ENCODE data around the gene SLC26A1.

Gene SLC26A1

GRCh38 chr4:1017211-1017610, 24.0 kb upstream of the SLC26A1 start:
- H3K4me3 ChIP-seq (ENCODE audit: low read depth, low read length), result no peak overlapping the region
- DNase-seq (ENCODE audit: low read depth), result no peak

GRCh38 chr4:1015746-1016145, 22.5 kb upstream of the SLC26A1 start:
- no peak for DNase-seq (ENCODE audit: low read depth)
- no peak overlapping the region for H3K4me3 ChIP-seq (ENCODE audit: low read depth, low read length)

GRCh38 chr4:1015179-1015578, 22.0 kb upstream of the SLC26A1 start:
- DNase-seq (ENCODE audit: low read depth), result no peak
- no peak overlapping the region for H3K4me3 ChIP-seq (ENCODE audit: low read depth, low read length)

GRCh38 chr4:1014291-1015167, 21.3 kb upstream of the SLC26A1 start:
- no peak for DNase-seq (ENCODE audit: low read depth)

GRCh38 chr4:1013225-1014073, 20.2 kb upstream of the SLC26A1 start:
- no peak for DNase-seq (ENCODE audit: low read depth)
- H3K4me3 ChIP-seq (ENCODE audit: low read depth, low read length), result no peak overlapping the region

More at GRCh38 chr4:1014291-1015167, 21.3 kb upstream of the SLC26A1 start:
- no peak overlapping the region for H3K4me3 ChIP-seq (ENCODE audit: low read depth, low read length)

- no peak for DNase-seq (ENCODE audit: low read depth)
- peak overlapping the region; percentile 63 for H3K4me3 ChIP-seq (ENCODE audit: low read depth, low read length)
These were observed 19.0 kb upstream of the SLC26A1 start for GRCh38 chr4:1012034-1012739.

GRCh38 chr4:1011666-1012033, 18.4 kb upstream of the SLC26A1 start:
- H3K4me3 ChIP-seq (ENCODE audit: low read depth, low read length), result no peak overlapping the region
- DNase-seq (ENCODE audit: low read depth), result no peak

GRCh38 chr4:1011022-1011665, 17.9 kb upstream of the SLC26A1 start, which contains the start of gene FGFRL1:
TSS of gene FGFRL1 (plus strand) at chr4:1011626. CDS start at chr4:1012486, 860 bp downstream.
- H3K4me3 ChIP-seq (ENCODE audit: low read depth, low read length), result peak within 1 kb of the TSS; percentile 63
- peak; percentile 54 for DNase-seq (ENCODE audit: low read depth)

- H3K4me3 ChIP-seq (ENCODE audit: low read depth, low read length), result peak overlapping the region; percentile 43
- DNase-seq (ENCODE audit: low read depth), result peak; percentile 68
These were observed 17.3 kb upstream of the SLC26A1 start for GRCh38 chr4:1010395-1011021.

- no peak for DNase-seq (ENCODE audit: low read depth)
- peak overlapping the region; percentile 66 for H3K4me3 ChIP-seq (ENCODE audit: low read depth, low read length)
These were observed 16.6 kb upstream of the SLC26A1 start for GRCh38 chr4:1009542-1010394.

- no peak for DNase-seq (ENCODE audit: low read depth)
- H3K4me3 ChIP-seq (ENCODE audit: low read depth, low read length), result peak overlapping the region; percentile 66
These were observed 15.8 kb upstream of the SLC26A1 start for GRCh38 chr4:1008840-1009541.

GRCh38 chr4:1006856-1007255, 13.7 kb upstream of the SLC26A1 start:
- DNase-seq (ENCODE audit: low read depth), result no peak
- no peak overlapping the region for H3K4me3 ChIP-seq (ENCODE audit: low read depth, low read length)

- no peak overlapping the region for H3K4me3 ChIP-seq (ENCODE audit: low read depth, low read length)
- no peak for DNase-seq (ENCODE audit: low read depth)
These were observed 11.6 kb upstream of the SLC26A1 start for GRCh38 chr4:1004557-1005485.

- DNase-seq (ENCODE audit: low read depth), result no peak
- no peak overlapping the region for H3K4me3 ChIP-seq (ENCODE audit: low read depth, low read length)
These were observed 10.8 kb upstream of the SLC26A1 start for GRCh38 chr4:1004071-1004418.

- no peak overlapping the region for H3K4me3 ChIP-seq (ENCODE audit: low read depth, low read length)
- DNase-seq (ENCODE audit: low read depth), result no peak
These were observed 10.3 kb upstream of the SLC26A1 start for GRCh38 chr4:1003271-1004070.
